GM12878 (cell line): ENCODE measurements around the gene DAAM1. TPM values are rescaled to one million over a fixed set of nuclear protein-coding genes. Genes with fewer than 3 reads are reported as not detected.

ENCODE experiments used
- CREB1 ChIP-seq: IDR thresholded peaks from 2 replicates; pipeline ENCODE4 v1.6.1; 2012; ENCODE audit warnings: low read depth, mild to moderate bottlenecking, inconsistent platforms
- CUX1 ChIP-seq: IDR thresholded peaks from 2 replicates; pipeline ENCODE4 v1.6.1; 2012; ENCODE audit warnings: improper control_type of control experiment, low read depth, low read length; ENCODE audit not compliant: insufficient replicate concordance
- FOXK2 ChIP-seq: fragments of 450-650 bp; IDR thresholded peaks from 2 replicates; pipeline ENCODE4 v1.6.1; 2017; ENCODE audit warnings: mild to moderate bottlenecking, moderate library complexity
- IKZF2 ChIP-seq, 2 experiments: fragments of 450-650 bp; IDR thresholded peaks; 2 replicates each; pipeline ENCODE4 v1.6.1; 2017; ENCODE audit warnings: mild to moderate bottlenecking in 2 of 2, moderate library complexity in 2 of 2
- MLLT1 ChIP-seq: fragments of 450-650 bp; IDR thresholded peaks from 2 replicates; pipeline ENCODE4 v1.6.1; 2016; ENCODE audit warnings: mild to moderate bottlenecking
- MXI1 ChIP-seq: fragments of 150-350 bp; IDR thresholded peaks from 2 replicates; pipeline ENCODE4 v1.6.1; 2011; ENCODE audit warnings: low read depth, mild to moderate bottlenecking, inconsistent platforms, low read length, improper control_type of control experiment
- NFIC ChIP-seq: IDR thresholded peaks from 2 replicates; pipeline ENCODE4 v1.6.1; 2012; ENCODE audit warnings: low read depth, mild to moderate bottlenecking, inconsistent platforms, low read length, moderate library complexity
- NR2C2 ChIP-seq: IDR thresholded peaks from 2 replicates; pipeline ENCODE4 v1.6.1; 2011; ENCODE audit warnings: borderline replicate concordance, low read depth; ENCODE audit not compliant: control insufficient read depth, insufficient read length
- PKNOX1 ChIP-seq: fragments of 450-650 bp; IDR thresholded peaks from 2 replicates; pipeline ENCODE4 v1.6.1; 2016; ENCODE audit warnings: mild to moderate bottlenecking
- PML ChIP-seq: IDR thresholded peaks from 2 replicates; pipeline ENCODE4 v1.6.1; 2012; ENCODE audit warnings: low read length, inconsistent platforms
- RB1 ChIP-seq: fragments of 450-650 bp; formaldehyde crosslinking; IDR thresholded peaks from 2 replicates; pipeline ENCODE4 v1.6.1; 2017; ENCODE audit warnings: mild to moderate bottlenecking, borderline replicate concordance
- RELA ChIP-seq: fragments of 450-650 bp; IDR thresholded peaks from 2 replicates; pipeline ENCODE4 v1.8.0; 2014; ENCODE audit warnings: borderline replicate concordance; ENCODE audit not compliant: partially characterized antibody
- RUNX3 ChIP-seq: IDR thresholded peaks from 2 replicates; pipeline ENCODE4 v1.6.1; 2012; ENCODE audit warnings: low read length, inconsistent platforms
- SRF ChIP-seq, 2 experiments: IDR thresholded peaks; 2 replicates each; pipeline ENCODE4 v1.6.1; 2011; ENCODE audit warnings: low read depth in 2 of 2, low read length in 2 of 2, mild to moderate bottlenecking in 1 of 2, moderate library complexity in 1 of 2
- SUPT20H ChIP-seq: IDR thresholded peaks from 2 replicates; pipeline ENCODE4 v1.6.1; 2011; ENCODE audit warnings: low read depth, mild to moderate bottlenecking, low read length, moderate library complexity, borderline replicate concordance; ENCODE audit not compliant: control insufficient read depth
- TBL1XR1 ChIP-seq: IDR thresholded peaks from 2 replicates; pipeline ENCODE4 v1.6.1; 2012; ENCODE audit warnings: low read depth, low read length, improper control_type of control experiment
- ZBTB40 ChIP-seq: fragments of 450-650 bp; IDR thresholded peaks from 2 replicates; pipeline ENCODE4 v1.6.1; 2016; ENCODE audit warnings: mild to moderate bottlenecking, moderate library complexity, borderline replicate concordance
- ZNF217 ChIP-seq: fragments of 450-650 bp; IDR thresholded peaks from 2 replicates; pipeline ENCODE4 v1.6.1; 2017; ENCODE audit warnings: antibody characterized with exemption, mild to moderate bottlenecking
- ZNF24 ChIP-seq: fragments of 450-650 bp; IDR thresholded peaks from 2 replicates; pipeline ENCODE4 v1.6.1; 2017; ENCODE audit warnings: antibody characterized with exemption, mild to moderate bottlenecking
- polyA plus RNA-seq, 11 experiments: library from polyadenylated mRNA; depleted of rRNA in 4 of 11; unstranded in 6 of 11; stranded (reverse) in 5 of 11; fragments of >200 nt; fragmentation: Nextera tagmentation in 4 of 11; fragmentation: Illumina TruSeq in 1 of 11; extraction: Ambion mirVana in 4 of 11; extraction: Trizol in 1 of 11; gene quantifications; 1 replicate in 1 of 11; 2 replicates in 10 of 11; pipeline versions ENCODE4 v1.2.1 to v1.2.3, GENCODE V29; 2011 to 2016; ENCODE audit warnings: inconsistent platforms in 2 of 11, missing spikeins in 2 of 11, low read depth in 1 of 11
- total RNA-seq, 4 experiments: library from RNA; depleted of rRNA in 3 of 4; stranded (reverse); fragments of >200 nt in 3 of 4; fragmentation: Illumina TruSeq in 1 of 4; extraction: Trizol in 1 of 4; gene quantifications; 2 replicates each; pipeline versions ENCODE4 v1.2.1 to v1.2.3, GENCODE V29; 2013 to 2021

The DAAM1 gene
- total and polyA plus RNA-seq, 10 of the 15 experiments (the other 5 are each of a cell fraction or from before 2014, with no cell fraction given): 13.8 to 32.4 (median 24.2) TPM

- peak; percentile 81 for TF ChIP-seq PKNOX1
- no peak for TF ChIP-seq RELA
- no peak for TF ChIP-seq CUX1
- TF ChIP-seq FOXK2: no peak; the same call in 1 of the 2 replicates
- TF ChIP-seq IKZF2 (IDR thresholded peaks at IDR 0.05): peak; percentile 77 to 83
- peak; percentile 98 for TF ChIP-seq RUNX3
- no peak for TF ChIP-seq RB1
- TF ChIP-seq ZNF24: no peak; the same call in 1 of the 2 replicates
- TF ChIP-seq MLLT1: peak; percentile 20; the same call in 1 of the 2 replicates
- TF ChIP-seq ZNF217: peak; percentile 91; the same call in 1 of the 2 replicates
- peak; percentile 93 for TF ChIP-seq TBL1XR1
- TF ChIP-seq SUPT20H: no peak
- no peak for TF ChIP-seq NR2C2
- TF ChIP-seq CREB1: peak; percentile 34; the same call in 1 of the 2 replicates
- TF ChIP-seq SRF (IDR thresholded peaks at IDR 0.05; ENCODE audit: low read depth in 2 of 2, low read length in 2 of 2): 0 out of 4 replicates have a peak, but pooled peaks of 1 of the 2 experiments have one; percentile 48
- TF ChIP-seq ZBTB40: no peak
- TF ChIP-seq NFIC: peak; percentile 98
- TF ChIP-seq PML: peak; percentile 71; the same call in 1 of the 2 replicates
- no peak for TF ChIP-seq MXI1
These were observed 87.2 kb downstream of the DAAM1 start (continued) for GRCh38 chr14:59275668-59276067.
